C1 segment of cervical spinal cord (tissue), 14 donors: ENCODE data around the gene TMEM63A.
"Not testable (repeated sequence)": the region's sequence is repeated elsewhere in the genome, so short reads cannot be mapped to it uniquely, and the experiment has no call there.

ENCODE experiments used
- DNase-seq, 14 donors: peaks; one replicate each; lab custom pipeline; 2025; lab: John Stamatoyannopoulos, UW

TMEM63A gene

GRCh38 chr1:225881959-225882693, at the start of gene TMEM63A:
TSS of gene TMEM63A (minus strand) at chr1:225882380. CDS start at chr1:225877580, 4,800 bp downstream.
- DNase-seq, result peak in 13 of 14 donors; percentile 11 to 90 (median 73)

- DNase-seq, result no peak
Measured at GRCh38 chr1:225931270-225932136, 49.3 kb upstream of the TMEM63A start.

GRCh38 chr1:225930566-225930965, 48.4 kb upstream of the TMEM63A start:
- no peak for DNase-seq

- DNase-seq, result not testable (repeated sequence)
Measured at GRCh38 chr1:225929462-225929861, 47.3 kb upstream of the TMEM63A start.

GRCh38 chr1:225928186-225929175, 46.3 kb upstream of the TMEM63A start:
- no peak for DNase-seq

- no peak for DNase-seq
Measured at GRCh38 chr1:225926551-225927113, 44.5 kb upstream of the TMEM63A start.

- peak; percentile 73 to 98 (median 92) for DNase-seq
Measured at GRCh38 chr1:225923692-225924555, 41.7 kb upstream of the TMEM63A start, which contains the start of gene PYCR2. TSS of gene PYCR2 (minus strand) at chr1:225924250. CDS start at chr1:225924110, 140 bp downstream.

GRCh38 chr1:225923381-225923691, 41.2 kb upstream of the TMEM63A start:
- DNase-seq, result no peak

- peak in 3 of 14 donors; percentile 22 to 38 (median 25) for DNase-seq
Measured at GRCh38 chr1:225921734-225922709, 39.8 kb upstream of the TMEM63A start.

GRCh38 chr1:225919906-225920305, 37.7 kb upstream of the TMEM63A start:
- DNase-seq, result peak in 13 of 14 donors; percentile 20 to 81 (median 71)

- DNase-seq, result no peak
Measured at GRCh38 chr1:225918280-225918679, 36.1 kb upstream of the TMEM63A start.

- no peak for DNase-seq
Measured at GRCh38 chr1:225917536-225917935, 35.4 kb upstream of the TMEM63A start.

- DNase-seq, result no peak
Measured at GRCh38 chr1:225917101-225917500, 34.9 kb upstream of the TMEM63A start.

- no peak for DNase-seq
Measured at GRCh38 chr1:225915538-225915991, 33.4 kb upstream of the TMEM63A start.

- no peak for DNase-seq
Measured at GRCh38 chr1:225914947-225915346, 32.8 kb upstream of the TMEM63A start.

- DNase-seq, result no peak
Measured at GRCh38 chr1:225914391-225914790, 32.2 kb upstream of the TMEM63A start.

GRCh38 chr1:225911191-225912130, 29.3 kb upstream of the TMEM63A start:
- peak in 8 of 14 donors; percentile 9 to 62 (median 40) for DNase-seq

GRCh38 chr1:225909477-225909876, 27.3 kb upstream of the TMEM63A start:
- no peak for DNase-seq
